HG03354 (cell line): Measurements from ENCODE around the gene AP5B1.

ENCODE experiments used
- ATAC-seq: cut with Tn5 transposase; IDR thresholded peaks from one replicate; pipeline ENCODE4 v1.9.1; 2021; ENCODE audit warnings: mild to moderate bottlenecking; ENCODE audit not compliant: unreplicated experiment, poor library complexity, severe bottlenecking

AP5B1 gene, protein sequence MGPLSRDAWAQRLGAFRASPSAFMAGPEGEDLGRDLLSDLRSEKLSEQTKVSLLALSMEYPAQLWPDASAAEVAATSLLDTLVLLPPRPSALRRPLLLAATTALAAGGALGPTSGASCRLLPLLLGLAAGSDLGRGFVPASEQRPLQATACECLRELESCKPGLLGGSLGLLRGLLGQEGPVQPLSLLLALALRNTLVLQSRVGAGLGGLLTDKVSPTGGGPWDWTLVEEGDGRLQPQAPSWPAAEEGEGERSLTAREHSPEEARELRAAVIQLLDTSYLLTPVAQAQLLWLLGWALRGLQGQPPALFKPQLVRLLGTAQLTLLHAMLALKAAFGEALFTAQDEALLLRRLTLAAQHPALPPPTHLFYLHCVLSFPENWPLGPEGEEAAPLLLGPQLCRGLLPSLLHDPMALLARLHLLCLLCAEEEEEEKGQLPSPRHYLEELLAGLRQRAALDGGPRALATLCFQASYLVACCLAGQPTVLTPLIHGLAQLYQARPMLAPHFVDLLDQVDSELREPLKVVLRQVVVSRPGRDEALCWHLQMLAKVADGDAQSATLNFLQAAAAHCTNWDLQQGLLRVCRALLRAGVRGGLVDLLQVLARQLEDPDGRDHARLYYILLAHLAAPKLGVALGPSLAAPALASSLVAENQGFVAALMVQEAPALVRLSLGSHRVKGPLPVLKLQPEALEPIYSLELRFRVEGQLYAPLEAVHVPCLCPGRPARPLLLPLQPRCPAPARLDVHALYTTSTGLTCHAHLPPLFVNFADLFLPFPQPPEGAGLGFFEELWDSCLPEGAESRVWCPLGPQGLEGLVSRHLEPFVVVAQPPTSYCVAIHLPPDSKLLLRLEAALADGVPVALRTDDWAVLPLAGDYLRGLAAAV

DNA sequence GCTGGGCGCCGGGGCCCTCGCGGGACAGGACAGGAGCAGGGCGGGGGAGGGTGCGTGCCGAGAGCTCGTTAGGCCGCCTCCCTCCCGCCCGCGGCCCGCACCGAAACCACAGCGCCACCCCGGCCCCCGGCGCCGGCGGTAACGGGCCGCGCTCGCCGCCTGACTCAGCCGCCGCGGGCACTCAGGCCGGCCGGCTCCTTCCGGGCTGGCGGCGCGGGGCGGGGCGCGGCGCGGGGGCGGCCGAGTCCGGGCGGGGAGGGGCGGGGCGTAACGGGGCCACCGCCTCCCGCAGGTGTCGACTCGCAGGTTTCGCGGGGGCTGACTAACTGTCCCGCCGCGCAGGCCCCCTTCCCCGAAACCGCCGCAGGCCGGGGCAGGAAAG, at the start of gene AP5B1:
Gene AP5B1 (minus strand): TSS at position 207 of the 382 bp plus-strand sequence. CDS start 385 bp downstream, outside the sequence.
- ATAC-seq, result peak; percentile 67

DNA sequence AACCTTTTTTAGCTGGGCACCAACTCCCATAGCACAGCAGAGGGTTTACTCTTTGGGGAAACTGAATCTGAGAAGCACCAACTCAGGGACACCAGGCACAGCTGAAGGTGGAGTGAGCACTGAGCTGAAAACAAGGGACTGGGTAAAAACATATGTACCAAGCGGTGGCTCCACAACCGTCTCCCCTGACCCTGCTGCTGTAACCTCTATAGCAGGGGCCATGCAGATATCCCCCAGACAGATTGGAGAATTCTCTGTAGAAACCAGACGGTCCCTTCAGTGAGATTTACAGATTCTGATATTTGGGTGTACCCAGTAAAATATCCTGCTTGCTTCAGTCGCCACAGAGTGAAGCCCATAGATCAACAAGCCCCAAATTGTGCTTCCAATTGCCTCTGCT, 48.7 kb upstream of the AP5B1 start:
- ATAC-seq, result no peak

DNA sequence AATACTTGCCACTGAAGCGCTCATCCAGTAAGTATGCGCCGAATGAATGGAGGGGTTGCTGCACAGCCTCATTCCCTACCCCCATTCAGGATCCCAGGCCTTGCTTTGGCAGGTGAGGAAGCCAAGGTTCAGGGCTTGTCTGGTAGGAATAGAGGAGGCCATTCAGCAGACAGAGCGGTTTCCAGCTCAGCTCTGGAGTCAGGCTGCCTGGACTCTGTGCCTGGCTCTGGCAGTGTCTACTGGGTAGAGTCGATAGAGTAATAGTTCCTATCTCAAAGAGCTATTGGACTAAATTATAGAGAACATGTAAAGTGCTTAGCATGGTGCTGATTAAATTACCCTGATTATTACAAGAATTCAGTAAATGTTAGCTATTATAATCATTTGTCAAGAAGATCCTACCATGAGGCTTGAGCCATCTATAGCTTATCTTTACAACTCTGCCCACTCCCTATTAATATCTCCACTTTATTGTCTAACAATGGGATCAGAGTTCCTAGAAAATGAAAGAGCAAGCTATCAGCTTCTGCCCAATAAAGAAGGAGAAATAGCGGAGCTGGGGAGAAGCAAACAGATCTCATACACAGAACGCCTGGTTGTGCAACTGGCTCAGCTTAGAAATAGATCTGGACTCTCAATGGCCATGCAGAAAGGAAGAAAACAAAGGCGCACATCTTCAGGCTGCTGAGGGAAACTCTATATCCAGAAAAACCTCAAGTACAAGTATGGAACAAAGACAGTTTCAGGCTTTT, 46.4 kb upstream of the AP5B1 start:
- ATAC-seq, result no peak

DNA sequence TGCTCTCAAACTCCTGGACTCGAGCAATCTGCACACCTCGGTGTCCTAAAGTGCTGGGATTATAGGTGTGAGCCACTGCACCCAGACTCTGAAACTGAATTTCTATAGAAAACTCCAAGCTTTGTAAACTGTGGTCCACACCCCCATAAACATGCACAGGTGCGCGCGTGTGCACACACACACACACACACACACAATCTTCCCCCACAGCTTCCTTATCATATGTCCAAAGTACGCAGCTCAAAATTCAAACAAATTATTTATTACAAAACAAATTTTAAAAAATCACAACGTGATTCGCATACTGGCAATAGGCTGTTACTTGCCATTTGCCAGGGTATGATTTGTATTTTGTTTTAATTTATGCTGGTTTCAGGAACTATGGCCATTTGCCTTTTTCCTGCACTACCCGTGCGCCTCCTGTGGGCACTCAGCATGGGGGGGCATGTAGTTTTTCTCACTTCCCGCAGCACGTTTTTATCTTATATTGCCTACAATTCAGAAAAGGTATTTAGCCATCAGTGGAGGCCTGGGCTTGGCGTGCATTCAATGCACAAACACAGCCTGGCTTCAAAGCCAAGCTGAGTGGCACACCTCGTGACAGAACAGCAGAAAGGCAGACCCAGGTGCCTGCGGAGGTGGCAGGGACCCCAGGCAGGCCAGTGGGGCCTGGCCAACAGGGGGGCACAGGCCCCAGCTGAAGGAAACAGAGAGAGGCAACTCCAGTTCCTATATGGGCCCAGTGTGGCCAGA, 42.2 kb upstream of the AP5B1 start:
- ATAC-seq, result no peak

DNA sequence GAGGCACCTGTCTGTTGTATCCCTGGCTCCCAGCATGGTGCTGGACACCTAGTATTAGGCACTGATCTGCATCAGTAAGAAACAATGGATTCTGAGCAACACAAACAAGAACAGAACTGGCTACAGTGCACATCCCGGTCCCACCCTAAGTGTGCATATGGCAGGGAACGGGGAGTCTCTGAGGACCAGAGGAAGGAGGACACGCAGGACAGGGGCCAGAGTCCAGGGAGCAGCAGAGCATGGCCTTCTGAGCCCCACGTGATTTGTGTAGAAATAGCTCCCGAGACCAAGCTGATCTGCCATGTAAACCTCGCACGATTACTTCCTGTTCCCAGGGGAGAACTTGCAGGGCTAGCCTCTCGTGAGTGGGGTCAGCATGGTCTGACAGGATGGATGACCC, 40.3 kb upstream of the AP5B1 start:
- ATAC-seq, result no peak

DNA sequence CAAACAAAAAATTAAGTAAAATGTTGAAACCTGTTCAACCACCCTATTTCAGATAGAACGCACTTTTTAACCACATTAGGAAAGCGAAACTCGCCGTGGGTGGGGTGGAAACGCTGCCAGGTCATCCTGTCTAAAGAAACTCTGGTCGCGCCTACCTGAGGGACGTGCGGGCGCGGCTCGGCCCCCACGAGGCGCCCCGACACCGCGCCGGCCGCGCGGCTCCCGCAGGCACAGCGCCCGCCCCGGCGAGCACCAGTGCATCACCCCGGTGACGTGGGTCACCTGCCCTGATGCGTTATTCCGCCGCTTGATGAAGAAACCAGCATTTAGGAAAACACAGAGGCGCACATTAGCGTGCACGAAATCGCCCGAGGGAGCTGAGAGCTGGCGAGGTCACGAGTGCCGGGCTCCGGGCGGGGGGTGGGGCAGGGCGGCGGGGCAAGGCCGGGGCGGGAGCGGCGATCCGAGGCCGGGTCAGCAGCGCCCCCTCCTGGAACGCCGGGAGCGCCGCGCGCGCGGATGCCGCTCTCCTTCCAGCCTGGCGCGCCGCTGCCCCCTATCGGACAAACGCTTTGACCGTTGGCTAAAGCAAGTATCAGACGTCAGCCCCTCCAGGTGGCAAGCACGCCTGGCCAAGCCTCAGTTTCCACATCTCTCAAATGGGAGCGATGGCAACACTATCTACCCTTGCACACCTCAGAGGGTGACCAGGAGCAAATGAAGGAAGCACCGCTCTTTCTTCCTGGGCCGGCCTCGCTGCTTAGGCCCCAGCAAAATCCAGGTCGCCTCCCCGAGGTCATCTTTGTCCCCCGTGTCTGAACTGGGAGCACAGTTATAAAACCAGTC, 37.3 kb upstream of the AP5B1 start:
- ATAC-seq, result peak; percentile 90

DNA sequence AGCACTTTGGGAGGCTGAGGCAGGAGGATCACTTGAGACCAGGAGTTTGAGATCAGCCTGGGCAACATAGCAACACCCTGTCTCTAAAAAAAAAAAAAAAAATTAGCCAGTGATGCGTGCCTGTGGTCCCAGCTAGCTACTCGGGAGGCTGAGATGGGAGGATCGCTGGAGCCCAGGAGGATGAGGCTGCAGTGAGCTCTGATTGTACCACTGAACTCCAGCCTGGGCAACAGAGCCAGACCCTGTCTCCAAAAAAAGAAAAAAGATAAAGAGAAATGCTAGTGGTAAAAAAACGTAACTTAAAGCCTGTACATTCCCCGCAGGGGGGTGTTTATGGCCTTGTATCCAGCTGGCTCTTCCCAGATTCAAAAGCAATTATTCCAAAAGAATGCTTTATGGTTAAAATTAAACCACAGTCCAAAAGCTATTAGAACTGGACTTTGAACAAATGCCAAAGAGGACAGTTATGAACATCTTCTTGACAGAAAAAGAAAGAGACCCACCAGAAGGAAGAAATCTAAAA, 36.6 kb upstream of the AP5B1 start:
- ATAC-seq, result no peak

DNA sequence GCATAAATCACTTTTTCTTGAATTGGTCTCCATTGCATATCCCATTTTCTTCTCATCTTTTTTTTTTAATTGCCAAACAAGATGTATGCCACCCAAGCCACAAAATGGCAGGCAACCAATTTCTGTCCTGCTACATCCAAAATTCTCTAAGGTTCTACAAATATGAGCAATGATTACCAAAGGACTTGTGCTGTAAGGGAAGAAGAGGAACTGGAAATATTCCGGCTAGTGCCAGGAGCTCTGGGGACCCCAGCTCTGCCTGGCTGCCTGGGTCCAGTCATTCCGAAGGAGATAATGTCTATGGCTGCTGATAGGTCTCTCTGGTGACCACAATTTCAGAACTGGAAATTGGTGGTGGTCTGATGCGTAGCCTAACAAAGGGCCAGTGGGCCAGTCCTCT, 35.9 kb upstream of the AP5B1 start:
- no peak for ATAC-seq

DNA sequence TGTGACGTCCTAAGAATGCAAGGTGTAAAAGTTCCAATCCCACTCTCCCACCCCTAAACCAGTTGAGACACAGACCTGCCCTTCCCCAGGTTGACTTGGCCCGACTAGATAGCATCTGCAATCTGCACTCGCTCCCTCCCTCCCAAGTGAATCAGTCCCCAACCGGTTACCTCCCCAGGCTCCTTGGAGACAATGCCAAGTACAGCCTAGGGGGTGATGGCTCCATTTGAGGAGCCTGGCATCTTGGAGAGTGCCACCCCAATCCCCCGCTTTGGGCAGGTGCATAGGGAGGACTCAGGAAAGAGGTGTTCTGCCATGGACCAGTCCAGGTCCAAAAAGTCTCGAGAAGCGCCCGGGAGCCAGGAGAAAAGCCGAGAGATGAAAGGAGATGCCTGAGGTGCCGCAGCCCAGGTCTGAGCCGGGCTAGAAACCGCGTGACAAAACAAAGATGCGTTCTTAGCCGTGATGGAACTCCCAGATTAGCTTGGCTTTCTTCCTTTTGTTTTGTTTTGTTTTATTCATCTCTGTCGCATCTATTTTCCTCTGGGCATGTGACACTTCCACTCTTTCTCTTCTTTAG, 34.3 kb upstream of the AP5B1 start:
- ATAC-seq, result no peak

DNA sequence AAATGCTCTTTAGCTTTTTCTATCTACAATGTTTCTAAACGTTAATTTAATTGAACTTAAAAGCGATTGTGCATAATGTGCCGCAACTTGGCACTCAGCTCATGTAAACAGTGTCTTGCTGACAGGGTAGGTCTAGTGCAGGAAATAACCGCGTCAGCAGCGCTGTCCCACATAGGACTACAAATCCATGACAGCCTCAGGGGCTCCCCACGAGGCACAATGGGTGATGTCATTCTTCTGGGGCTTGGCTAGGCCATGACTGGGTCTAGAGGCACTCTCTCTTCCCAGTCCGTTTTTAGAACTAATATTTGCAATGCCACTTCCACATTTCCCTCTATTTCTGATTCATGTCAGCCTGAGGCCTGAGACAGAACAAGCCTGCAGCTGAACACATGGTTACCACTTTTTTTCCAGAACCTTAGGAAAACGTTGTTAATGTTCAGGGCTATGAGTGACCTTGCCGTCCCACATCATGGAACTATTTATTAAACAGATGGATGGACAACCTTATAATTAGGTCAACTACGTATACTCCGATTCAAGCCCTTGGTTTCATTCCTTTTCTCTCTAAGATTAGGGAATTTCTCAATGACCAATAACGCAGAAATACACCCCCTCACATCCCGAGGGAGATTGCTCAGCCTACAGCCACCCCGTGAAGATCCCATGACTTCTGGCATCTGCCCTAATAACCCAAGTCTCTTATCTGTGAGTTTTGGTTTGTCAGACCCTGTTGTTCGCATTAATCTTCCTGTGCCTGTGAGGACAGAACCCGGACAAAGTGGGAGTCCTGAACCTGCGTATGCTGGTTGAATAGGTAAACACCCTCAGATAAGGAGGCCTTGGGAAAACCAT, 33.6 kb upstream of the AP5B1 start:
- ATAC-seq, result no peak

DNA sequence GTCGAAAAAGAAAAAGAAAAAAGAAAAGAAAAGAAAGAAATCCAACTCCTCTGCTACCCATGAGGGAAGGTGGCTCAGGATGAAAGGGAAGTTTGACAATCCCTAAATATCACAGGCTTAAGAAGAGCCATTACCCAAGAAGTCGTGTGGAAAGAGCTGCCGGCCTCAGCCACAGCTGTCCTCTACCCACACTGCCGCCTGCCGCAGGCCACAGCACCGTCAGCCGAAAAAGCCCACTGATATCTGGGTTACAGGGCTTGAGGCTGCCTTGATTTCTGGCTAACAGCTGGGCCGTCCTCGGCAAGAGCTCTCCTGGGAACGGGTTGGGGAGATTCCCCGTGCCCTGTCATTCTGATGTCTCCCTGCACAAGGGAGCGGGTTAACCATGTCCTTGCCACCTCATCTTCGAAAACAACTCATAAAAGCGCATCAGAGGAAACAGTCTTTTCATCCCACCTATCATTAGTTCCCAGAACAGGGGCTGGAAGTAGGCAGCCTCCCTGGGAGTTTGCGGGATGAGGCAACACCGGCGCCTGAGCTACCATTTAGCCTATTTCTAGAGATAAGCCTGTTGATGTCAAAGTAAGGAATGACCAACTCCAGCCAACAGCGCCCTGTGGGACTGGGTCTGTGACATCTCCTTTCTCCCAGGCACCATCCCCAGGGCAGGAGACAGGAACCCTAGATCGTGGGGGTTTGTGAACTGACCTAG, 31.1 kb upstream of the AP5B1 start:
- ATAC-seq, result no peak

DNA sequence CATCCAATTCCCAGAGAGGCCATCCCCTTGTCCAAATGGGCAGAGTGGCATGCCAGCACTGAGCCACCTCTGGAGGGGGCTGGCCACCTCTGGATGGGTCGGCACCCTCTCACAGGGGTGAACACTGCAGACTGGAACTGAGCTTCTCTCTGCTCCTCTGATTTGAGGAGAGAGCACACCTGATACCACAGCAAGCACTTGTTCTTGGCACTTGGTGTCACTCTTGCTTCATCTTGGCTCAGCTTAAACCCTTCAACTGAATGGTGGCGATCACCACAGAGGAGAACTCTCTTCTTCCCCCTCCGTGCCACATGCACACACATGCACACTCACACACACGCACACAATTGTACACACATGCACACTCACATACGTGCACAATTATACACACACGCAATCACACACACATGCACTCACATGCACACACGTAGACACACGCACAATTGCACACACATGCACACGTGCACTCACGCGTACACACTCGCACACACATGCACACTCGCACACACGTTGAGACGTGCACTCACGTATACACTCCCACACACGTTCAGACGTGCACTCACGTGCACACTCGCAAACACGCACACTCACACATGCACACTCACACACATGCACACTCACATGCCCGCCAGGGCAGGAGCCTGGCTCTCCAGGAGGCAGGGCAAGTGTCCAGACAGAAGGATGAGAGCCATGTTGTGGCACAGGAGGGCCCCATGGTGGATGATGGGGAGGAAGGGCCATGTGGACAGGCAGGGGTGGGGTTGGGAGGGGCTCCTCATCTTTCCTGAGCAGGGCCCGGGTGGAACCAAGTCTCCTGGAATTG, 29.5 kb upstream of the AP5B1 start:
- no peak for ATAC-seq

DNA sequence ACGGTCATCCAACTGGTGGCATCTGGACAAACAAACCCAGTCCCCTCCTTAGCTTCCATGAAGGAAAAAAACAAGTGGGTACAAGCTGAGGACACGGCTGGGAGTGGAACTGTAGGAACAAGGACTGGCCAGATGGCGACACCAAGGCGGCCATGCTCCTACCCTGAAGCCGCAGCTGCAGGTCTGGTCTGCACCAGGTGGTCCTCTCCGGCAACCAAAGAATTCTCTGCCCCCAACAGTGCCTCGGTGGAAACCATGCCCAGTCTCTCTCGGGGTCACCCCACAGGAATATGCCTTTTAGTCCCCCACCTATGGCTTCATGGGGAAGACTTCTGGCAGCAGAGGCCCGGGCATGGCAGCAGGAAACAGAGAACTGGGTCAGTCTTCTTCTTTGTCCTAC, 28.7 kb upstream of the AP5B1 start:
- ATAC-seq, result no peak

DNA sequence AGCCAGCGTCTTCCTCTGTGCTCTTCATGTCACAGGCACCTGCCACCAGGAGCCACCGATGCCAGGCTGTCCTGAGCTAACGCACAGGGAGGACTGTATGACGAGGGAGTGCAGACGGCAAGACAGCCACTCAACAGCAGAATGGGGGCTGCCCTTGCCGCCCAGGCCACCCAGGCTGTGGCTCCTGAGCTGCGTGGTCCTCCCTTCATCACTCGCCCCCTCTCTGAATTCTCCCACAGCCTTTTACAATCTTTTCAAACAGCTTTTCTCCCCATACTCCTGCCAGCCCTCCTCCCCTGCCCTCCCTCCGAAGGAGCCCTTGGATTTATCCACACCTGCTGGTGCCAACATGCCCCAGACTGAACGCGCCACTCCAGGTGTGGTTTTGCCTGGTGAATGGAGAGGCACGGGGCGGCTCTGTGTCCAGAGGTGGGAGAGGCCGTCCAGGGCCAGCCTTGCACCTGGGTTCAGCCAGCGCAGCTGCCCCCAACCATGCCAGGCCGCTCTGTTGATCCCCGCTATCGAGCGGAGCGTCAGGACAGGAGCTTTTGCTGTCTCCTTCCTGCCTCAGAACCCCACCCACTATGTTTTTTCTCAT, 28.1 kb upstream of the AP5B1 start:
- ATAC-seq, result no peak

DNA sequence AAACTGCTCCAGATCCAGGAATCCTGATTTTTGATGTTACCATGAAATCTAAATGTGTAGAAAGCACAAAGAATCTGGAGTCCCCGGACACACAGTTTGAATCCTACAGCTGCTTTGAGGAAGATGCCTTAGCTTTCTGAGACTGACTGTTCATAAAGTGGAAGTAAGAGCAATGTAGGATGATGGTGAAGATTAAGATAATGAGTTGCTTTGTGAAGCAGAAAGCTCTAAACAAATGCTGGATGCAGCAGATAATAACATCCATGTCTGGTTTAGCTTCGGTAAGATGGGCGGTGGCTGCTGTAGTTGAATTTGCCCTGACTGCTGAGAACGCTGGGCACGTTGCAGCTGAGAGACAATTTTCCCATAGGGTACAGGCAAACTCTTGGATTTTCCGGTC, 26.2 kb upstream of the AP5B1 start:
- no peak for ATAC-seq
